Measurements from ENCODE around the gene CDYL2.

Gene CDYL2

GRCh38 chr16:80809366-80809765 lies 5.0 kb upstream of the CDYL2 start:
- peaks cover 66% of the 10 kb centered on the region for H3K27me3 ChIP-seq (ENCODE audit: control insufficient read depth, insufficient read depth, low read length)

DNA sequence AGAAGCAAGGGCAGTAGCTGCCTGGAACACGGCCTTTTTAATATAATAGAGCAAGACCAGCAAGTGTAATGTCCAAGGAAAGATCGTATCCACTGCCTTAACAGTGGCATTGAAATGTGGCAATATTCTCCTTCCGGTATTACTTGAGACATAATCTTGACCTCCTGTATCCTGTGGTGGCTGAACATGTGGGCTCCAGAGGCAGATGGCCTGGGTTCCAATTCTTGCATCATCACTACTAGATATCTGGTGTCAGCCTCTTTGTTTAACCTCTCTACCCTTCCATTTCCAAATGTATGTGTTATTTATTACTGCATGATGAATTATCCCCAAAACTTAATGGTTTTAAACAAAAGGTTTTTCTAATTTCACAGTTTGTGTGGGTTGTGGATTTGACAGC lies 3.5 kb upstream of the CDYL2 start:
- H3K27ac ChIP-seq (ENCODE audit: low read depth, low read length): no peak overlapping the region
- H3K4me3 ChIP-seq (ENCODE audit: low read depth, low read length): no peak overlapping the region
- no peak overlapping the region for H3K9ac ChIP-seq (ENCODE audit: low read length)
- H3K27me3 ChIP-seq (ENCODE audit: control insufficient read depth, insufficient read depth, low read length): peaks cover 62% of the 10 kb centered on the region
- H3K9me3 ChIP-seq (ENCODE audit: control insufficient read depth, insufficient read depth, low read depth, low read length): no peaks in the 10 kb centered on the region
- no peaks in the 10 kb centered on the region for H3K36me3 ChIP-seq (ENCODE audit: control insufficient read depth, insufficient read depth, low read length)
- H3K4me1 ChIP-seq (ENCODE audit: control insufficient read depth, insufficient read depth, low read length): no peaks in the 10 kb centered on the region

More at GRCh38 chr16:80809366-80809765, 5.0 kb upstream of the CDYL2 start:
- Histone ChIP-seq H3K27ac (ENCODE audit: low read depth, low read length) (no peak overlapping the region), H3K9ac (ENCODE audit: low read length) (no peak overlapping the region), H3K4me3 (ENCODE audit: low read depth, low read length) (no peak overlapping the region), H3K36me3 (ENCODE audit: control insufficient read depth, insufficient read depth, low read length) (no peaks in the 10 kb centered on the region), H3K4me1 (ENCODE audit: control insufficient read depth, insufficient read depth, low read length) (no peaks in the 10 kb centered on the region), H3K9me3 (ENCODE audit: control insufficient read depth, insufficient read depth, low read depth, low read length) (no peaks in the 10 kb centered on the region)

- no peak overlapping the region for H3K27ac ChIP-seq (ENCODE audit: low read depth, low read length)
- H3K4me1 ChIP-seq (ENCODE audit: control insufficient read depth, insufficient read depth, low read length): no peaks in the 10 kb centered on the region
- H3K36me3 ChIP-seq (ENCODE audit: control insufficient read depth, insufficient read depth, low read length): no peaks in the 10 kb centered on the region
- H3K4me3 ChIP-seq (ENCODE audit: low read depth, low read length): no peak overlapping the region
- H3K9ac ChIP-seq (ENCODE audit: low read length): no peak overlapping the region
- H3K9me3 ChIP-seq (ENCODE audit: control insufficient read depth, insufficient read depth, low read depth, low read length): no peaks in the 10 kb centered on the region
- peaks cover 62% of the 10 kb centered on the region for H3K27me3 ChIP-seq (ENCODE audit: control insufficient read depth, insufficient read depth, low read length)
These were observed 2.5 kb upstream of the CDYL2 start for GRCh38 chr16:80806927-80807340.

GRCh38 chr16:80806289-80806688 lies 1.9 kb upstream of the CDYL2 start:
- Histone ChIP-seq H3K36me3 (ENCODE audit: control insufficient read depth, insufficient read depth, low read length) (no peaks in the 10 kb centered on the region), H3K4me3 (ENCODE audit: low read depth, low read length) (no peak overlapping the region), H3K27ac (ENCODE audit: low read depth, low read length) (no peak overlapping the region), H3K4me1 (ENCODE audit: control insufficient read depth, insufficient read depth, low read length) (no peaks in the 10 kb centered on the region), H3K27me3 (ENCODE audit: control insufficient read depth, insufficient read depth, low read length) (peaks cover 61% of the 10 kb centered on the region), H3K9ac (ENCODE audit: low read length) (no peak overlapping the region), H3K9me3 (ENCODE audit: control insufficient read depth, insufficient read depth, low read depth, low read length) (no peaks in the 10 kb centered on the region)

- no peaks in the 10 kb centered on the region for H3K9me3 ChIP-seq (ENCODE audit: control insufficient read depth, insufficient read depth, low read depth, low read length)
- H3K4me1 ChIP-seq (ENCODE audit: control insufficient read depth, insufficient read depth, low read length): no peaks in the 10 kb centered on the region
- no peaks in the 10 kb centered on the region for H3K36me3 ChIP-seq (ENCODE audit: control insufficient read depth, insufficient read depth, low read length)
- peak overlapping the region; percentile 41 for H3K9ac ChIP-seq (ENCODE audit: low read length)
- H3K4me3 ChIP-seq (ENCODE audit: low read depth, low read length): peak overlapping the region; percentile 84
- peaks cover 53% of the 10 kb centered on the region for H3K27me3 ChIP-seq (ENCODE audit: control insufficient read depth, insufficient read depth, low read length)
- no peak overlapping the region for H3K27ac ChIP-seq (ENCODE audit: low read depth, low read length)
These were observed 307 bp downstream of the CDYL2 start for GRCh38 chr16:80804056-80804525.

DNA sequence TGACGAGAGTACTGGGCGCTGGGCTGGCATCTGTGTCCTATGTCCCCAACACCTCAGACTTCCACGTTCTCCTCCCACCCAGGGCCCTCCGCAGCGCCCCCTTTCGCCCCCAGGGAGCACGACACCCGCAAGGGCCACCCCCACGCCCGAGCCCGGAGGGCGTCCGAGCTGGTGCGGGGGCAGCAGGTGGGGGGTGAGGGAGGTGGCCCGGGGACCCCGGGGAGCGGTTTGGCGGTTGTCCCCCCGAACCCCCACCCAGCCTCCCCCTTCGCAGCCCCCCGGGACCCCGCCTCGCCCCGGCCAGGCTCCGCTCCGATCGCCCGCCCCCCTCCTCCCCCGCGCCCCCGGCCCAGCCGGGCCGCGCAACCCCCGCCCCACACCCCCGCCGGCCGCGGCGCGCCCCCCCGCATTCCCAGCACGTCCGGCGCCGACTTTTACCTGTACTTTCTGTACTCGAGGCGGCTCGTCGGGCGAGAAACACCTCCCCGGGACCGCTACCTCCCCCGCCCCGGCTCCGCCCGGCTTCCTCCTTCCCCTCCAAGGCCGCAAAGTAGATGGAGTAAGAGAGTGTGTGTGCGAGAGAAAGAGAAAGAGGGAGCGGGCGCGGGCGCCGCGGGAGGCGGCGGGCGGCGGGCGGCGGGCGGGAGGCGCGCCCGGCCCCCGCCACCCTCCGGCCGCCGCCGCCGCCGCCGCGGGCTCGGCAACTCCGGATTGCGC lies 901 bp downstream of the CDYL2 start:
- Histone ChIP-seq H3K9me3 (ENCODE audit: control insufficient read depth, insufficient read depth, low read depth, low read length) (no peaks in the 10 kb centered on the region), H3K4me3 (ENCODE audit: low read depth, low read length) (peak overlapping the region; percentile 84), H3K36me3 (ENCODE audit: control insufficient read depth, insufficient read depth, low read length) (no peaks in the 10 kb centered on the region), H3K9ac (ENCODE audit: low read length) (no peak overlapping the region), H3K27me3 (ENCODE audit: control insufficient read depth, insufficient read depth, low read length) (peaks cover 53% of the 10 kb centered on the region), H3K27ac (ENCODE audit: low read depth, low read length) (no peak overlapping the region), H3K4me1 (ENCODE audit: control insufficient read depth, insufficient read depth, low read length) (no peaks in the 10 kb centered on the region)

- no peaks in the 10 kb centered on the region for H3K36me3 ChIP-seq (ENCODE audit: control insufficient read depth, insufficient read depth, low read length)
- no peaks in the 10 kb centered on the region for H3K4me1 ChIP-seq (ENCODE audit: control insufficient read depth, insufficient read depth, low read length)
- no peaks in the 10 kb centered on the region for H3K9me3 ChIP-seq (ENCODE audit: control insufficient read depth, insufficient read depth, low read depth, low read length)
- no peak overlapping the region for H3K9ac ChIP-seq (ENCODE audit: low read length)
- H3K27ac ChIP-seq (ENCODE audit: low read depth, low read length): no peak overlapping the region
- peak overlapping the region; percentile 84 for H3K4me3 ChIP-seq (ENCODE audit: low read depth, low read length)
- peaks cover 47% of the 10 kb centered on the region for H3K27me3 ChIP-seq (ENCODE audit: control insufficient read depth, insufficient read depth, low read length)
These were observed 1.5 kb downstream of the CDYL2 start for GRCh38 chr16:80802902-80803301.

GRCh38 chr16:80802138-80802537 lies 2.3 kb downstream of the CDYL2 start:
- Histone ChIP-seq H3K27ac (ENCODE audit: low read depth, low read length) (no peak overlapping the region), H3K9me3 (ENCODE audit: control insufficient read depth, insufficient read depth, low read depth, low read length) (no peaks in the 10 kb centered on the region), H3K36me3 (ENCODE audit: control insufficient read depth, insufficient read depth, low read length) (no peaks in the 10 kb centered on the region), H3K4me3 (ENCODE audit: low read depth, low read length) (no peak overlapping the region), H3K9ac (ENCODE audit: low read length) (no peak overlapping the region), H3K27me3 (ENCODE audit: control insufficient read depth, insufficient read depth, low read length) (peaks cover 39% of the 10 kb centered on the region), H3K4me1 (ENCODE audit: control insufficient read depth, insufficient read depth, low read length) (no peaks in the 10 kb centered on the region)

DNA sequence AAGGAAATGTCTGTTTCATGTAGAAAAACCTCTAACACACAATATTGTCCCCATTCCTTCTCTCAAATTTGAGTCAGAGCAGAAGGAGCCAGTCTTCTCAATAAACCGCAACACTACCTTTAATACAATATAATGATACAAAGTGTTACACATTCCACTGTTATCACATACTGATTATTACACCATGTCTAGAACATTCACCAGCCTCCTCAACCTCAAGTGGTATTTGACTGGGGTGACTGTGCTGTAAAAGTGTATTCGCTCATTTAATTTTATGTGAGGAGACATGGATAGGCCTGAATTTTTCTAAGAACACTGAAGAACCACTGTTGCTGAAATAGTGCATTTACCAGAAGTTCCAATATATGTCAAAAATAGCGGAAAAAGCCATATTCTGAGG lies 10.3 kb downstream of the CDYL2 start:
- H3K4me3 ChIP-seq (ENCODE audit: low read depth, low read length): no peak overlapping the region
- no peak overlapping the region for H3K9ac ChIP-seq (ENCODE audit: low read length)
- no peaks in the 10 kb centered on the region for H3K9me3 ChIP-seq (ENCODE audit: control insufficient read depth, insufficient read depth, low read depth, low read length)
- H3K27ac ChIP-seq (ENCODE audit: low read depth, low read length): no peak overlapping the region
- H3K36me3 ChIP-seq (ENCODE audit: control insufficient read depth, insufficient read depth, low read length): no peaks in the 10 kb centered on the region
- H3K4me1 ChIP-seq (ENCODE audit: control insufficient read depth, insufficient read depth, low read length): no peaks in the 10 kb centered on the region; the same call in 1 of the 2 replicates
- H3K27me3 ChIP-seq (ENCODE audit: control insufficient read depth, insufficient read depth, low read length): no peaks in the 10 kb centered on the region

DNA sequence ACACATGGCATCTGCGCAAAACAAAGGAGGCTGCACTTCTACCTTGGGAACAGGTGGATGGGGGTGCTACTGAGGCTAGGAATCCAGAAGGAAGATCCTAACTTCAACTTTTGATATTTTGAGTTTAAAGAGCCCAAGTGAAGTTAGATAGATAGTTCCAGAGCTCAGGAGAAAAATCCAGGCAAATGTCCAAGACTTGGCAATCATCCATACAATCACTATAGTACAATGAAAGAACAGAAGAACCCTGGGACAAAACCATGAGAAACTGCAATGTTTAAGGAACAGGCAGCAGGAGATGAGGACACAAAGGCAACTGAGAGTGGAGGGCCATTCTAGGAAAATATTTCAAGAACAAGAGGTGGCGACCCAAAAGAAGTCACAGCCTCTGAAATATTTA lies 12.4 kb downstream of the CDYL2 start:
- Histone ChIP-seq H3K9ac (ENCODE audit: low read length) (no peak overlapping the region), H3K4me3 (ENCODE audit: low read depth, low read length) (no peak overlapping the region), H3K9me3 (ENCODE audit: control insufficient read depth, insufficient read depth, low read depth, low read length) (no peaks in the 10 kb centered on the region), H3K27me3 (ENCODE audit: control insufficient read depth, insufficient read depth, low read length) (no peaks in the 10 kb centered on the region), H3K27ac (ENCODE audit: low read depth, low read length) (no peak overlapping the region), H3K4me1 (ENCODE audit: control insufficient read depth, insufficient read depth, low read length) (peaks cover 8% of the 10 kb centered on the region; the same call in 1 of the 2 replicates), H3K36me3 (ENCODE audit: control insufficient read depth, insufficient read depth, low read length) (no peaks in the 10 kb centered on the region)

- Histone ChIP-seq H3K27ac (ENCODE audit: low read depth, low read length) (no peak overlapping the region), H3K9ac (ENCODE audit: low read length) (no peak overlapping the region), H3K9me3 (ENCODE audit: control insufficient read depth, insufficient read depth, low read depth, low read length) (no peaks in the 10 kb centered on the region), H3K27me3 (ENCODE audit: control insufficient read depth, insufficient read depth, low read length) (no peaks in the 10 kb centered on the region), H3K4me3 (ENCODE audit: low read depth, low read length) (no peak overlapping the region), H3K4me1 (ENCODE audit: control insufficient read depth, insufficient read depth, low read length) (peaks cover 8% of the 10 kb centered on the region; the same call in 1 of the 2 replicates), H3K36me3 (ENCODE audit: control insufficient read depth, insufficient read depth, low read length) (no peaks in the 10 kb centered on the region)
These were observed 13.0 kb downstream of the CDYL2 start for GRCh38 chr16:80791411-80791810.

Data from HUES6 (cell line).